WTC11 (cell line): ENCODE data around the gene FAM149B1. TPM values are rescaled to one million over a fixed set of nuclear protein-coding genes. Genes with fewer than 3 reads are reported as not detected.

Source experiments
- ATAC-seq: fragments of 200-7000 bp; cut with Tn5 transposase; 2 replicates; pipeline ENCODE4 v1.10.0; 2021; ENCODE audit warnings: mild to moderate bottlenecking, moderate library complexity
- CTCF ChIA-PET: fragments of 300-600 bp; sonication (Branson Sonifier 250); formaldehyde crosslinking; loops from one replicate; lab custom pipeline; 2021; ENCODE audit warnings: antibody characterized with exemption; lab: Charles Lee
- POLR2A ChIA-PET: fragments of 350-600 bp; sonication (Branson Sonifier 250); formaldehyde crosslinking; loops from one replicate; lab custom pipeline; 2021; ENCODE audit warnings: antibody characterized with exemption; lab: Charles Lee
- DNase-seq: peaks from one replicate; pipeline ENCODE4 v3.0.0; 2021; ENCODE audit warnings: low spot score
- H3K27ac Mint-ChIP-seq: 2 replicates; pipeline ENCODE4 v1.8.0; 2021; ENCODE audit warnings: mixed read lengths
- H3K27me3 Mint-ChIP-seq: 2 replicates; pipeline ENCODE4 v1.8.0; 2021; ENCODE audit warnings: low read depth, mild to moderate bottlenecking, moderate library complexity, mixed read lengths
- H3K36me3 Mint-ChIP-seq: 2 replicates; pipeline ENCODE4 v1.8.0; 2021; ENCODE audit warnings: mixed read lengths
- H3K4me1 Mint-ChIP-seq: 2 replicates; pipeline ENCODE4 v1.8.0; 2022; ENCODE audit warnings: mixed read lengths
- H3K4me3 Mint-ChIP-seq: 2 replicates; pipeline ENCODE4 v1.8.0; 2021; ENCODE audit warnings: mild to moderate bottlenecking, moderate library complexity, mixed read lengths
- H3K9me3 Mint-ChIP-seq: 2 replicates; pipeline ENCODE4 v1.8.0; 2021; ENCODE audit warnings: mixed read lengths
- CBFB ChIP-seq: sonication (generic); formaldehyde crosslinking; IDR thresholded peaks from 2 replicates; pipeline ENCODE4 v1.8.1; 2022; ENCODE audit warnings: mild to moderate bottlenecking, low read depth, missing genetic modification reagents
- HMGA2 ChIP-seq: fragments of 250-450 bp; sonication (Bioruptor Pico); IDR thresholded peaks from 2 replicates; pipeline ENCODE4 v1.4.0; 2021; ENCODE audit warnings: mild to moderate bottlenecking, moderate library complexity
- JUN ChIP-seq: sonication (generic); formaldehyde crosslinking; IDR thresholded peaks from 2 replicates; pipeline ENCODE4 v1.8.0; 2023; ENCODE audit warnings: mild to moderate bottlenecking, missing genetic modification reagents
- NFYB ChIP-seq: sonication (generic); formaldehyde crosslinking; conservative IDR thresholded peaks from 2 replicates; pipeline ENCODE4 v1.8.0; 2022; ENCODE audit warnings: low read depth, missing genetic modification reagents
- PRRX2 ChIP-seq: fragments of 250-450 bp; sonication (Bioruptor Pico); IDR thresholded peaks from 2 replicates; pipeline ENCODE4 v1.8.0; 2021; ENCODE audit warnings: mild to moderate bottlenecking
- RELA ChIP-seq: sonication (generic); formaldehyde crosslinking; IDR thresholded peaks from 2 replicates; pipeline ENCODE4 v1.8.1; 2022; ENCODE audit warnings: missing genetic modification reagents, mild to moderate bottlenecking, borderline replicate concordance
- SOX15 ChIP-seq: fragments of 250-450 bp; sonication (Bioruptor Pico); IDR thresholded peaks from 2 replicates; pipeline ENCODE4 v1.9.0; 2021; ENCODE audit warnings: mild to moderate bottlenecking
- ZBTB21 ChIP-seq: sonication (generic); formaldehyde crosslinking; IDR thresholded peaks from 2 replicates; pipeline ENCODE4 v1.8.1; 2023; ENCODE audit warnings: mild to moderate bottlenecking, missing genetic modification reagents, borderline replicate concordance
- ZNF317 ChIP-seq: sonication (generic); formaldehyde crosslinking; IDR thresholded peaks from 2 replicates; pipeline ENCODE4 v1.8.1; 2023; ENCODE audit warnings: low read depth, mild to moderate bottlenecking, moderate library complexity, missing genetic modification reagents, borderline replicate concordance
- ZNF671 ChIP-seq: fragments of 250-450 bp; sonication (Bioruptor Pico); IDR thresholded peaks from 2 replicates; pipeline ENCODE4 v1.8.0; 2021; ENCODE audit warnings: mild to moderate bottlenecking
- total RNA-seq: library from RNA; stranded (reverse); gene quantifications from 3 replicates; pipeline ENCODE4 v1.2.3, GENCODE V29; 2021
- TF ChIP-seq, protein P1 (sequence below): sonication (generic); formaldehyde crosslinking; IDR thresholded peaks from 2 replicates; pipeline ENCODE4 v1.8.1; 2022; ENCODE audit warnings: low read depth, missing genetic modification reagents, borderline replicate concordance
- TF ChIP-seq, protein P2 (sequence below): sonication (generic); formaldehyde crosslinking; IDR thresholded peaks from 2 replicates; pipeline ENCODE4 v1.8.1; 2023; ENCODE audit warnings: mild to moderate bottlenecking, missing genetic modification reagents, moderate library complexity
- TF ChIP-seq, protein P3 (sequence below): fragments of 250-450 bp; sonication (Bioruptor Pico); IDR thresholded peaks from 2 replicates; pipeline ENCODE4 v1.9.0; 2021; ENCODE audit warnings: mild to moderate bottlenecking
- TF ChIP-seq, protein P4 (sequence below): sonication (generic); formaldehyde crosslinking; IDR thresholded peaks from 2 replicates; pipeline ENCODE4 v1.8.0; 2023; ENCODE audit warnings: missing genetic modification reagents
- TF ChIP-seq, protein P5 (sequence below): sonication (generic); formaldehyde crosslinking; IDR thresholded peaks from 2 replicates; pipeline ENCODE4 v1.8.0; 2022; ENCODE audit warnings: mild to moderate bottlenecking, missing genetic modification reagents
- TF ChIP-seq, protein P6 (sequence below): sonication (generic); formaldehyde crosslinking; IDR thresholded peaks from 2 replicates; pipeline ENCODE4 v1.8.0; 2022; ENCODE audit warnings: mild to moderate bottlenecking, missing genetic modification reagents
- TF ChIP-seq, protein P7 (sequence below): fragments of 200-600 bp; IDR thresholded peaks from 2 replicates; pipeline ENCODE4 v1.8.0; 2022; ENCODE audit warnings: antibody characterized with exemption

The FAM149B1 gene
- total RNA-seq, 1 experiment from 2014 or later = 13.8 TPM

DNA sequence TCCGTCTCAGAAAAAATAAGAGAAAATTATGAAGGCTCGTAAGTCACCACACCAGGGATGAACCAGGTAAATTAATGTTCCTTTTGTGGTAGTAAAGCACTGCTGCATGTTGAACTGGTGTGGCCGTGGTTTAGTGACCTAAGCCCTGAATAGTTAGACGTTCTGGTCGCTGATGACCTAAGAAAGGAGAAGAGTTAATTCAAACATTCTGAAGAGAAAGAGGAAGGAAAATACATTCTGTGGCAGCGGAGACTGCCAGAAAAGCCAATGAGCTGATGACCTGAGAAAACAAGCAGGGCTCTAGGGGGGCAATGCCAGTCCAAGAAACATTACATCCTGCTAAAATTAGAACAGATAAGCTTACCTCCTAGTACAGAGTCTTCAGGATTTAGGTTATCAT is 61.6 kb downstream of the FAM149B1 start (continued):
- TF ChIP-seq, protein P1, sequence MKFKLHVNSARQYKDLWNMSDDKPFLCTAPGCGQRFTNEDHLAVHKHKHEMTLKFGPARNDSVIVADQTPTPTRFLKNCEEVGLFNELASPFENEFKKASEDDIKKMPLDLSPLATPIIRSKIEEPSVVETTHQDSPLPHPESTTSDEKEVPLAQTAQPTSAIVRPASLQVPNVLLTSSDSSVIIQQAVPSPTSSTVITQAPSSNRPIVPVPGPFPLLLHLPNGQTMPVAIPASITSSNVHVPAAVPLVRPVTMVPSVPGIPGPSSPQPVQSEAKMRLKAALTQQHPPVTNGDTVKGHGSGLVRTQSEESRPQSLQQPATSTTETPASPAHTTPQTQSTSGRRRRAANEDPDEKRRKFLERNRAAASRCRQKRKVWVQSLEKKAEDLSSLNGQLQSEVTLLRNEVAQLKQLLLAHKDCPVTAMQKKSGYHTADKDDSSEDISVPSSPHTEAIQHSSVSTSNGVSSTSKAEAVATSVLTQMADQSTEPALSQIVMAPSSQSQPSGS (CRISPR knock-in tag) = no peak
- no peak for TF ChIP-seq HMGA2 (CRISPR knock-in tag)
- TF ChIP-seq ZBTB21 (CRISPR knock-in tag) = no peak
- TF ChIP-seq CBFB = no peak
- TF ChIP-seq, protein P2, sequence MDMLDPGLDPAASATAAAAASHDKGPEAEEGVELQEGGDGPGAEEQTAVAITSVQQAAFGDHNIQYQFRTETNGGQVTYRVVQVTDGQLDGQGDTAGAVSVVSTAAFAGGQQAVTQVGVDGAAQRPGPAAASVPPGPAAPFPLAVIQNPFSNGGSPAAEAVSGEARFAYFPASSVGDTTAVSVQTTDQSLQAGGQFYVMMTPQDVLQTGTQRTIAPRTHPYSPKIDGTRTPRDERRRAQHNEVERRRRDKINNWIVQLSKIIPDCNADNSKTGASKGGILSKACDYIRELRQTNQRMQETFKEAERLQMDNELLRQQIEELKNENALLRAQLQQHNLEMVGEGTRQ (CRISPR knock-in tag) = no peak
- TF ChIP-seq, protein P3, sequence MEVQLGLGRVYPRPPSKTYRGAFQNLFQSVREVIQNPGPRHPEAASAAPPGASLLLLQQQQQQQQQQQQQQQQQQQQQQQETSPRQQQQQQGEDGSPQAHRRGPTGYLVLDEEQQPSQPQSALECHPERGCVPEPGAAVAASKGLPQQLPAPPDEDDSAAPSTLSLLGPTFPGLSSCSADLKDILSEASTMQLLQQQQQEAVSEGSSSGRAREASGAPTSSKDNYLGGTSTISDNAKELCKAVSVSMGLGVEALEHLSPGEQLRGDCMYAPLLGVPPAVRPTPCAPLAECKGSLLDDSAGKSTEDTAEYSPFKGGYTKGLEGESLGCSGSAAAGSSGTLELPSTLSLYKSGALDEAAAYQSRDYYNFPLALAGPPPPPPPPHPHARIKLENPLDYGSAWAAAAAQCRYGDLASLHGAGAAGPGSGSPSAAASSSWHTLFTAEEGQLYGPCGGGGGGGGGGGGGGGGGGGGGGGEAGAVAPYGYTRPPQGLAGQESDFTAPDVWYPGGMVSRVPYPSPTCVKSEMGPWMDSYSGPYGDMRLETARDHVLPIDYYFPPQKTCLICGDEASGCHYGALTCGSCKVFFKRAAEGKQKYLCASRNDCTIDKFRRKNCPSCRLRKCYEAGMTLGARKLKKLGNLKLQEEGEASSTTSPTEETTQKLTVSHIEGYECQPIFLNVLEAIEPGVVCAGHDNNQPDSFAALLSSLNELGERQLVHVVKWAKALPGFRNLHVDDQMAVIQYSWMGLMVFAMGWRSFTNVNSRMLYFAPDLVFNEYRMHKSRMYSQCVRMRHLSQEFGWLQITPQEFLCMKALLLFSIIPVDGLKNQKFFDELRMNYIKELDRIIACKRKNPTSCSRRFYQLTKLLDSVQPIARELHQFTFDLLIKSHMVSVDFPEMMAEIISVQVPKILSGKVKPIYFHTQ (CRISPR knock-in tag) = no peak
- TF ChIP-seq, protein P4, sequence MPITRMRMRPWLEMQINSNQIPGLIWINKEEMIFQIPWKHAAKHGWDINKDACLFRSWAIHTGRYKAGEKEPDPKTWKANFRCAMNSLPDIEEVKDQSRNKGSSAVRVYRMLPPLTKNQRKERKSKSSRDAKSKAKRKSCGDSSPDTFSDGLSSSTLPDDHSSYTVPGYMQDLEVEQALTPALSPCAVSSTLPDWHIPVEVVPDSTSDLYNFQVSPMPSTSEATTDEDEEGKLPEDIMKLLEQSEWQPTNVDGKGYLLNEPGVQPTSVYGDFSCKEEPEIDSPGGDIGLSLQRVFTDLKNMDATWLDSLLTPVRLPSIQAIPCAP (CRISPR knock-in tag) = no peak
- TF ChIP-seq NFYB (CRISPR knock-in tag) = no peak
- no peak for TF ChIP-seq RELA (CRISPR knock-in tag)
- TF ChIP-seq, protein P5, sequence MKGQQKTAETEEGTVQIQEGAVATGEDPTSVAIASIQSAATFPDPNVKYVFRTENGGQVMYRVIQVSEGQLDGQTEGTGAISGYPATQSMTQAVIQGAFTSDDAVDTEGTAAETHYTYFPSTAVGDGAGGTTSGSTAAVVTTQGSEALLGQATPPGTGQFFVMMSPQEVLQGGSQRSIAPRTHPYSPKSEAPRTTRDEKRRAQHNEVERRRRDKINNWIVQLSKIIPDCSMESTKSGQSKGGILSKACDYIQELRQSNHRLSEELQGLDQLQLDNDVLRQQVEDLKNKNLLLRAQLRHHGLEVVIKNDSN (CRISPR knock-in tag) = no peak
- TF ChIP-seq, protein P6, sequence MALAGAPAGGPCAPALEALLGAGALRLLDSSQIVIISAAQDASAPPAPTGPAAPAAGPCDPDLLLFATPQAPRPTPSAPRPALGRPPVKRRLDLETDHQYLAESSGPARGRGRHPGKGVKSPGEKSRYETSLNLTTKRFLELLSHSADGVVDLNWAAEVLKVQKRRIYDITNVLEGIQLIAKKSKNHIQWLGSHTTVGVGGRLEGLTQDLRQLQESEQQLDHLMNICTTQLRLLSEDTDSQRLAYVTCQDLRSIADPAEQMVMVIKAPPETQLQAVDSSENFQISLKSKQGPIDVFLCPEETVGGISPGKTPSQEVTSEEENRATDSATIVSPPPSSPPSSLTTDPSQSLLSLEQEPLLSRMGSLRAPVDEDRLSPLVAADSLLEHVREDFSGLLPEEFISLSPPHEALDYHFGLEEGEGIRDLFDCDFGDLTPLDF (CRISPR knock-in tag) = no peak
- no peak for TF ChIP-seq ZNF671
- TF ChIP-seq SOX15 (CRISPR knock-in tag) = no peak
- no peak for TF ChIP-seq PRRX2 (CRISPR knock-in tag)
- no peak for TF ChIP-seq JUN (CRISPR knock-in tag)

DNA sequence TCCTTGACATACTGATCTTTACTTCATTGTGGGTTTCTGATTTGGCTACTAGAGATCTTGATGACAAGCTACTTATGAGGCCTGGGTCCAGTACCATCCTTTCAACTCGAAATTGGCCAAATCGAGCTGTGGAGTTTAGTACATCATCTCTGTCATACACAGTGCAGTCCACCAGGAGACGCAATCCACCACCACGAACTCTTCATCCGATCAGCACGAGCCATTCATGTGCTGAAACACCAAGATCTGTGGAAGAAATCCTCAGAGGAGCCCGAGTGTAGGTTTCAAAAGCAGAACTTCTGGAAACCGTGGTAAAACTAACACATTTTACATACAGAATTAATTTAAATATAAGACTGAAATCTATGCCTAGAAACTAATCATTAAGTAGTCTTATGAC is 65.0 kb downstream of the FAM149B1 start:
- Mint-ChIP-seq H3K36me3 (peaks cover 20% of the 10 kb centered on the region), H3K27ac (peak overlapping the region; percentile 85; the same call in 1 of the 2 replicates), H3K4me3 (no peak overlapping the region), H3K9me3 (no peaks in the 10 kb centered on the region), H3K27me3 (no peaks in the 10 kb centered on the region), H3K4me1 (no peaks in the 10 kb centered on the region)
- DNase-seq = peak; percentile 25
- POLR2A ChIA-PET = interaction anchor here (0.9 kb wide), 1 partner anchor 14 kb away, joined by 3 read pairs; no protein-coding TSS in a partner anchor
- peak; percentile 77 for ATAC-seq
- TF ChIP-seq, protein P7, sequence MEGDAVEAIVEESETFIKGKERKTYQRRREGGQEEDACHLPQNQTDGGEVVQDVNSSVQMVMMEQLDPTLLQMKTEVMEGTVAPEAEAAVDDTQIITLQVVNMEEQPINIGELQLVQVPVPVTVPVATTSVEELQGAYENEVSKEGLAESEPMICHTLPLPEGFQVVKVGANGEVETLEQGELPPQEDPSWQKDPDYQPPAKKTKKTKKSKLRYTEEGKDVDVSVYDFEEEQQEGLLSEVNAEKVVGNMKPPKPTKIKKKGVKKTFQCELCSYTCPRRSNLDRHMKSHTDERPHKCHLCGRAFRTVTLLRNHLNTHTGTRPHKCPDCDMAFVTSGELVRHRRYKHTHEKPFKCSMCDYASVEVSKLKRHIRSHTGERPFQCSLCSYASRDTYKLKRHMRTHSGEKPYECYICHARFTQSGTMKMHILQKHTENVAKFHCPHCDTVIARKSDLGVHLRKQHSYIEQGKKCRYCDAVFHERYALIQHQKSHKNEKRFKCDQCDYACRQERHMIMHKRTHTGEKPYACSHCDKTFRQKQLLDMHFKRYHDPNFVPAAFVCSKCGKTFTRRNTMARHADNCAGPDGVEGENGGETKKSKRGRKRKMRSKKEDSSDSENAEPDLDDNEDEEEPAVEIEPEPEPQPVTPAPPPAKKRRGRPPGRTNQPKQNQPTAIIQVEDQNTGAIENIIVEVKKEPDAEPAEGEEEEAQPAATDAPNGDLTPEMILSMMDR = peak; percentile 35; the same call in 1 of the 2 replicates
- no peak for TF ChIP-seq ZNF317 (CRISPR knock-in tag)
- CTCF ChIA-PET = interaction anchor here (1.1 to 1.6 kb wide), 3 partner anchors 9 to 31 kb away, joined by 4 to 5 read pairs (median 4); partner anchors contain the start of gene DNAJC9
